PFSK-1 (cell line): Measurements from ENCODE around the gene SLC12A3.

Experiments
- FOXP2 ChIP-seq: optimal IDR thresholded peaks from 2 replicates; pipeline ENCODE3; 2011; ENCODE audit warnings: borderline replicate concordance, control low read depth, inconsistent platforms; ENCODE audit not compliant: insufficient read depth; ENCODE audit errors: extremely low read length, extremely low read depth
- POLR2AphosphoS5 ChIP-seq: IDR thresholded peaks from 2 replicates; pipeline ENCODE4 v1.6.1; 2012; ENCODE audit warnings: low read depth, mild to moderate bottlenecking, control low read depth, low read length, moderate library complexity
- SIN3A ChIP-seq: IDR thresholded peaks from 2 replicates; pipeline ENCODE4 v1.6.1; 2012; ENCODE audit warnings: mild to moderate bottlenecking, low read length, moderate library complexity, borderline replicate concordance; ENCODE audit not compliant: insufficient read depth
- TAF1 ChIP-seq: IDR thresholded peaks from 2 replicates; pipeline ENCODE4 v1.6.1; 2012; ENCODE audit warnings: low read length, control low read depth, borderline replicate concordance; ENCODE audit not compliant: insufficient read depth
- TF ChIP-seq, protein P1 (sequence below), 2 experiments: IDR thresholded peaks; 2 replicates each; pipeline versions ENCODE4 v1.6.1 to v1.8.0; 2011 to 2012; ENCODE audit warnings: low read depth in 2 of 2, low read length in 2 of 2, control low read depth in 1 of 2, inconsistent platforms in 1 of 2, mild to moderate bottlenecking in 1 of 2, moderate library complexity in 1 of 2; ENCODE audit not compliant: insufficient read depth in 1 of 2

The SLC12A3 gene

DNA sequence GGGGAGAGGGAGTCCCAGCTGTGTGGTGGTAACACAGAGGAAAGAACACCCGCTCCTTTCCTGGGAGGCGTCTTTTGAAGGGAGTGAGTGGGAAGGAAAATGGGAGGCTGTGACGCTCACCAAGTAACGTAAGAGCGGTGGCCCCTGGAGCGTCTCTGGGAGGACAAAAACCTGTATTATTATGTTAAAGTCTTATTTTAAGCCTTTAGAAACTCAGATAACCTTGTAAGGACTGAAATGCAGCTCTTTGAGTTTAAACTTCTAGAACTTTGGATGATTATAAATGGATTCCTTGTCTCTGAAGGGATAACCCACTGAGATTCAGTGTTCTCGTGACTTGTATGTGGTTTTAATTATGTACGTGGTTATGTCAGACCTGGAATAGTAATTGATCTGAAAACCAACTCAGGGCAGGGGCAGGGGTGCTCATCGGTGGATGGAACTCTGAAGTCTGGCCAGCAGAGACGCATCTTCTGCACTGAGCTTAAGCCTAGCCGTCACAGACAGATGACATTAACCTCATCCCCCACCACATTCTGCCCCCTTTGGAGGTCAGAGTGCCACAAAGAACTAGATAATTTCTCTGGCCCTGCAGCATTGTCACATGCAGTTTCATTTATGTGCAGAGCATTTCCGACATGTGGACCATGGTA lies 41.8 kb upstream of the SLC12A3 start:
- TF ChIP-seq FOXP2, result no peak
- TF ChIP-seq TAF1, result no peak
- no peak for TF ChIP-seq POLR2AphosphoS5
- TF ChIP-seq SIN3A, result no peak
- TF ChIP-seq, protein P1, sequence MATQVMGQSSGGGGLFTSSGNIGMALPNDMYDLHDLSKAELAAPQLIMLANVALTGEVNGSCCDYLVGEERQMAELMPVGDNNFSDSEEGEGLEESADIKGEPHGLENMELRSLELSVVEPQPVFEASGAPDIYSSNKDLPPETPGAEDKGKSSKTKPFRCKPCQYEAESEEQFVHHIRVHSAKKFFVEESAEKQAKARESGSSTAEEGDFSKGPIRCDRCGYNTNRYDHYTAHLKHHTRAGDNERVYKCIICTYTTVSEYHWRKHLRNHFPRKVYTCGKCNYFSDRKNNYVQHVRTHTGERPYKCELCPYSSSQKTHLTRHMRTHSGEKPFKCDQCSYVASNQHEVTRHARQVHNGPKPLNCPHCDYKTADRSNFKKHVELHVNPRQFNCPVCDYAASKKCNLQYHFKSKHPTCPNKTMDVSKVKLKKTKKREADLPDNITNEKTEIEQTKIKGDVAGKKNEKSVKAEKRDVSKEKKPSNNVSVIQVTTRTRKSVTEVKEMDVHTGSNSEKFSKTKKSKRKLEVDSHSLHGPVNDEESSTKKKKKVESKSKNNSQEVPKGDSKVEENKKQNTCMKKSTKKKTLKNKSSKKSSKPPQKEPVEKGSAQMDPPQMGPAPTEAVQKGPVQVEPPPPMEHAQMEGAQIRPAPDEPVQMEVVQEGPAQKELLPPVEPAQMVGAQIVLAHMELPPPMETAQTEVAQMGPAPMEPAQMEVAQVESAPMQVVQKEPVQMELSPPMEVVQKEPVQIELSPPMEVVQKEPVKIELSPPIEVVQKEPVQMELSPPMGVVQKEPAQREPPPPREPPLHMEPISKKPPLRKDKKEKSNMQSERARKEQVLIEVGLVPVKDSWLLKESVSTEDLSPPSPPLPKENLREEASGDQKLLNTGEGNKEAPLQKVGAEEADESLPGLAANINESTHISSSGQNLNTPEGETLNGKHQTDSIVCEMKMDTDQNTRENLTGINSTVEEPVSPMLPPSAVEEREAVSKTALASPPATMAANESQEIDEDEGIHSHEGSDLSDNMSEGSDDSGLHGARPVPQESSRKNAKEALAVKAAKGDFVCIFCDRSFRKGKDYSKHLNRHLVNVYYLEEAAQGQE (IDR thresholded peaks at IDR 0.05; ENCODE audit: insufficient read depth in 1 of 2, low read depth in 2 of 2, low read length in 2 of 2), result no peak

DNA sequence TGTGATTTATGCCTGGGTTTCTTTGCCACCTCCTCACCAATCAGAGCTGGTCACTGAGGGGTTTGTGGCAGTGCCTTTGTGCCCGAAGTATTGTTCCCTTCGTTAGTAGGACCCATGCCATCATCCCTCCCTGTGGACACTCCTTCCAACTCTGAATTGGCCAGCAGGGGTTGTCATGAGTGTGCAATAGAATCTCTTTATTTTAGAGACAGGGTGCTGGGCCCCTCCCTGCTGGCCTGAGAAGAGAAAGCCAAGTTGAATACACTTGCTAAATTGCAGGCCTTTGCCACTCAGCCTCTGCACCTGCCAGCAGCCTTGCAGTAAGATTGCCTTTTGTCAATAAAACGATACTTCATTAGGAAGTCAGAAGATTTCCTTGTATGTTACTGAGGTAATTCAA lies 40.7 kb upstream of the SLC12A3 start:
- TF ChIP-seq, protein P1 (IDR thresholded peaks at IDR 0.05; ENCODE audit: insufficient read depth in 1 of 2, low read depth in 2 of 2, low read length in 2 of 2), result no peak
- TF ChIP-seq FOXP2, result no peak
- no peak for TF ChIP-seq SIN3A
- no peak for TF ChIP-seq TAF1
- TF ChIP-seq POLR2AphosphoS5, result no peak

DNA sequence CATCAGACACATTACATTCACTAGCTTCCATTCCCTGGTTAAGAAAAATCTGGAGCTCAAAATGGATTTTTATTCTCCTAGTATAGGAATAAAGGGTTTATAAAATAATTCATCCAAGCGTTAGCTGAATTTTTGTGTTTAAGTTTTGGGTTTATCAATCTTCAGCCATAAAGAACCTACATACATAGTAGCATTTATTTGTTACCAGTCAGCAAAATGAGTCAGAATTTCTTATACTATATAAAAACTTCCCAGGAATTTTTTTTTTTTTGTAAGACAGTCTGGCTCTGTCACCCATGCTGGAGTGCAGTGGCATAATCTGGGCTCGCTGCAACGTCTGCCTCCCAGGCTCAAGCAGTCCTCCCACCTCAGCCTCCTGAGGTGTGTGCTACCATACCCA lies 40.2 kb upstream of the SLC12A3 start:
- TF ChIP-seq SIN3A, result no peak
- no peak for TF ChIP-seq POLR2AphosphoS5
- TF ChIP-seq, protein P1 (IDR thresholded peaks at IDR 0.05; ENCODE audit: insufficient read depth in 1 of 2, low read depth in 2 of 2, low read length in 2 of 2), result no peak
- TF ChIP-seq TAF1, result no peak
- no peak for TF ChIP-seq FOXP2

DNA sequence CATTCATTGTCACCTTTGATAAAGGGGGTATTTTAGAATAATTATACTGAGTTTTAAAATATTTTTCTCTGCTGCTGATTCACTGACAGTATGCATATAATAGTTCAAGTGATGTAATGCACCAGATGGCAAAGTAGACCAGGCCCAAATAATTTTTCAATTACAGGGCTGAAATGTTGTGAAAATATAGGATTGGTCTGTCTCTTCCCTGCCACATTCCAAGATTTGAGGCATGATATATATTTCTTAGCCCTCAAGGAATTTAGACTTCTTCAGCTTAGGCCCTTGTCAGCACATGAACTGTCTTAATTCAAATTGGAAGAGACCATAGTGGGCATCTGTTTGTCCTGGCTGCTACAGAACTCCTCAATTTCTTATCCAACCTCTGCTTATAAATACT lies 39.2 kb upstream of the SLC12A3 start:
- TF ChIP-seq SIN3A, result no peak
- TF ChIP-seq POLR2AphosphoS5, result no peak
- no peak for TF ChIP-seq FOXP2
- TF ChIP-seq, protein P1 (IDR thresholded peaks at IDR 0.05; ENCODE audit: insufficient read depth in 1 of 2, low read depth in 2 of 2, low read length in 2 of 2), result no peak
- no peak for TF ChIP-seq TAF1
